Liver (tissue), 9 donors: ENCODE results near the gene STK17B. TPM values are rescaled to one million over a fixed set of nuclear protein-coding genes. Genes with fewer than 3 reads are reported as not detected.
A peak's percentile ranks its signal among the peaks of the same experiment; 100 is the strongest.

Source experiments
- DNase-seq: peaks from one replicate; pipeline ENCODE4 v3.0.0-alpha.2; 2017; ENCODE audit warnings: low spot score
- H3K27ac ChIP-seq, 2 donors: one replicate each; pipeline ENCODE4 v1.7.0; 2013; ENCODE audit warnings: inconsistent platforms in 2 of 2, low read length in 2 of 2, control low read depth in 1 of 2, low read depth in 1 of 2, mild to moderate bottlenecking in 1 of 2
- H3K27me3 ChIP-seq, 4 donors: one replicate each; pipeline versions ENCODE4 v1.6.1 to v1.7.0; 2013; ENCODE audit warnings: low read length in 3 of 4, inconsistent platforms in 1 of 4, mild to moderate bottlenecking in 1 of 4, moderate library complexity in 1 of 4; ENCODE audit not compliant: control insufficient read depth in 4 of 4, insufficient read depth in 4 of 4
- H3K36me3 ChIP-seq, 4 donors: one replicate each; pipeline versions ENCODE4 v1.6.1 to v1.7.0; 2013; ENCODE audit warnings: low read length in 3 of 4, mild to moderate bottlenecking in 3 of 4, low read depth in 1 of 4, moderate library complexity in 1 of 4; ENCODE audit not compliant: control insufficient read depth in 4 of 4, insufficient read depth in 3 of 4
- H3K4me1 ChIP-seq, 4 donors: one replicate each; pipeline versions ENCODE4 v1.6.1 to v1.7.0; 2013; ENCODE audit warnings: low read length in 3 of 4, mild to moderate bottlenecking in 3 of 4, moderate library complexity in 1 of 4; ENCODE audit not compliant: control insufficient read depth in 4 of 4, insufficient read depth in 4 of 4
- H3K4me3 ChIP-seq, 3 donors: one replicate each; pipeline versions ENCODE4 v1.6.1 to v1.7.0; 2013; ENCODE audit warnings: low read length in 3 of 3, control low read depth in 1 of 3, low read depth in 1 of 3, mild to moderate bottlenecking in 1 of 3
- H3K9ac ChIP-seq, 2 donors: one replicate each; pipeline ENCODE4 v1.7.0; 2013; ENCODE audit warnings: low read length in 2 of 2, mild to moderate bottlenecking in 2 of 2, moderate library complexity in 2 of 2, control low read depth in 1 of 2, low read depth in 1 of 2
- H3K9me3 ChIP-seq, 4 donors: one replicate each; pipeline versions ENCODE4 v1.6.1 to v1.7.0; 2013; ENCODE audit warnings: low read length in 3 of 4; ENCODE audit not compliant: control insufficient read depth in 4 of 4
- EGR1 ChIP-seq, 2 donors: IDR thresholded peaks; 2 replicates each; pipeline ENCODE4 v1.6.1; 2016 to 2018; ENCODE audit warnings: antibody characterized with exemption in 2 of 2, low read depth in 2 of 2
- FOXA1 ChIP-seq: IDR thresholded peaks from 2 replicates; pipeline ENCODE4 v1.6.1; 2016; ENCODE audit warnings: antibody characterized with exemption
- FOXA2 ChIP-seq: IDR thresholded peaks from 2 replicates; pipeline ENCODE4 v1.6.1; 2016; ENCODE audit warnings: antibody characterized with exemption
- GABPA ChIP-seq, 2 donors: IDR thresholded peaks in 1 of 2; conservative IDR thresholded peaks in 1 of 2; 2 replicates each; pipeline ENCODE4 v1.6.1; 2016; ENCODE audit warnings: antibody characterized with exemption in 2 of 2, mild to moderate bottlenecking in 1 of 2, moderate library complexity in 1 of 2
- HNF4A ChIP-seq, 2 donors: conservative IDR thresholded peaks; 2 replicates each; pipeline ENCODE4 v1.6.1; 2016; ENCODE audit warnings: antibody characterized with exemption in 2 of 2, mild to moderate bottlenecking in 2 of 2
- HNF4G ChIP-seq: IDR thresholded peaks from 2 replicates; pipeline ENCODE4 v1.6.1; 2016; ENCODE audit warnings: antibody characterized with exemption
- JUND ChIP-seq, 2 donors: IDR thresholded peaks; 2 replicates each; pipeline ENCODE4 v1.6.1; 2016; ENCODE audit warnings: antibody characterized with exemption in 2 of 2
- NR2F2 ChIP-seq: IDR thresholded peaks from 2 replicates; pipeline ENCODE4 v1.6.1; 2016; ENCODE audit warnings: antibody characterized with exemption
- RAD21 ChIP-seq, 2 donors: IDR thresholded peaks; 2 replicates each; pipeline ENCODE4 v1.6.1; 2016; ENCODE audit warnings: antibody characterized with exemption in 2 of 2, mild to moderate bottlenecking in 2 of 2
- SP1 ChIP-seq: IDR thresholded peaks from 2 replicates; pipeline ENCODE4 v1.6.1; 2018; ENCODE audit warnings: antibody characterized with exemption, mild to moderate bottlenecking
- TAF1 ChIP-seq: conservative IDR thresholded peaks from 2 replicates; pipeline ENCODE4 v1.6.1; 2016; ENCODE audit warnings: antibody characterized with exemption, mild to moderate bottlenecking
- YY1 ChIP-seq: IDR thresholded peaks from 2 replicates; pipeline ENCODE4 v1.6.1; 2016; ENCODE audit warnings: antibody characterized with exemption, mild to moderate bottlenecking
- WGBS: extraction: QIAGEN DNeasy Blood & Tissue Kit; methylation state at CpG from one replicate; pipeline ENCODE4 v1.1.7; 2013; 5-methylcytosine and 5-hydroxymethylcytosine counted together
- polyA plus RNA-seq, 2 donors: library from polyadenylated mRNA; stranded (reverse) in 1 of 2; unstranded in 1 of 2; fragments of 200-250 nt in 1 of 2; fragments of >200 nt in 1 of 2; fragmentation: Nextera tagmentation in 1 of 2; extraction: Ambion mirVana in 1 of 2; gene quantifications; one replicate each; pipeline versions ENCODE4 v1.2.1 to v1.2.3, GENCODE V29; 2013 to 2015
- total RNA-seq, 2 donors: library from RNA; depleted of rRNA; stranded (reverse); fragments of >200 nt; gene quantifications; one replicate each; pipeline ENCODE4 v1.2.3, GENCODE V29; 2014
- TF ChIP-seq, protein P1 (sequence below): IDR thresholded peaks from 2 replicates; pipeline ENCODE4 v1.6.1; 2016; ENCODE audit warnings: antibody characterized with exemption
- TF ChIP-seq, protein P2 (sequence below): IDR thresholded peaks from 2 replicates; pipeline ENCODE4 v1.6.1; 2016; ENCODE audit warnings: antibody characterized with exemption, mild to moderate bottlenecking
- TF ChIP-seq, protein P3 (sequence below): IDR thresholded peaks from 2 replicates; pipeline ENCODE4 v1.6.1; 2016; ENCODE audit warnings: antibody characterized with exemption
- TF ChIP-seq, protein P4 (sequence below): fragments of 150-350 bp; IDR thresholded peaks from 2 replicates; pipeline ENCODE4 v1.5.1; 2017; ENCODE audit warnings: improper control_type of control experiment, low read depth, low read length; ENCODE audit not compliant: missing input control
- donor health status: healthy.
- donor health status: healthy.
- donor health status: healthy.
- donor health status: healthy.
- donor health status: healthy.

The STK17B gene
- total and polyA plus RNA-seq, 4 donors = 1.0 to 21.8 (median 4.6) TPM

DNA sequence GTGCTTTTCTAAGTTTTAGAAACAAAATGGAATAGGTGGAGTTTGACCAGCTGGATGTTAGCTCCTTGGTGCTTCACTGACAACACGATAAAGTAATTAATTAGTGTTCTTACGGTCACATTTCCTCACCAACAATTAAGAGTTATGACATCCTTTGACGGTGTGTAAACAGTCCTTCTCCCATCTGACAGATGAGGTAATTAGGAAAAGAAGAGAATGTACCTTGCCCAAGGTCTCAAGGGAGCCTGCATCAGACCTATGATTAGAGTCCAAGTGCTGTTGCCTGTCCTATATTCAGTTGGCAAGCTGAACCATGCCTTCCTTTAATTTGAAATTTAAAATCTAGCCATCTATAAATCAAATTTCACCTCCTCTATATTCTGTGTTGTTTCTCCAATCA lies 48.3 kb upstream of the STK17B start:
- TF ChIP-seq, protein P1, sequence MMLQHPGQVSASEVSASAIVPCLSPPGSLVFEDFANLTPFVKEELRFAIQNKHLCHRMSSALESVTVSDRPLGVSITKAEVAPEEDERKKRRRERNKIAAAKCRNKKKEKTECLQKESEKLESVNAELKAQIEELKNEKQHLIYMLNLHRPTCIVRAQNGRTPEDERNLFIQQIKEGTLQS = no peak
- TF ChIP-seq YY1 (no peak), HNF4A (conservative IDR thresholded peaks at IDR 0.05) (peak; percentile 16 to 39)
- WGBS = 45% methylated on average over 3 of the region's 3 CpGs
- H3K4me3 ChIP-seq = no peak overlapping the region
- H3K9me3 ChIP-seq = no peaks in the 10 kb centered on the region
- H3K4me1 ChIP-seq = peaks cover 0 to 5% (median under 1%) of the 10 kb centered on the region in 4 donors
- H3K9ac ChIP-seq = no peak overlapping the region
- no peaks in the 10 kb centered on the region for H3K27me3 ChIP-seq
- no peak overlapping the region for H3K27ac ChIP-seq
- peaks cover 0 to 2% (median 1%) of the 10 kb centered on the region in 4 donors for H3K36me3 ChIP-seq
- DNase-seq = no peak

DNA sequence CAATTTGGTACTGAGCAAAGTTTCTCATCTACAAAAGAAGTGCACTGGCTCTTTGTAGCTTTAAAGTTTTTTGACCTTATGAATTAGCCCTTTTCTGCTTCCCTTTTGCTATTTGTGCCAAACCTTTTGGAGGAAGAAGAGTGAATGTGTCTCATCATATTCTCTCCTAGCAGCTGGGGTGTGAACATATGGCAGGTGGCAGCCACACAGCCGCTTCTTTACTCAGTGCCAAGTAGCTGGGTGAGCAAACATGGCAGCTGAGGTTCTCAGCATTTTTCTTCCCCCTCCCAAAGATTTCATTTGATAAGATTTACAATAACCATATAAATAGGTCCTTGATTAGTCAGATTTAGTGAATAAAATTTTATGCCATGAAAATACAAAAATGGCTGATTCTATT lies 46.7 kb upstream of the STK17B start:
- Histone ChIP-seq H3K9me3 (no peaks in the 10 kb centered on the region), H3K27me3 (no peaks in the 10 kb centered on the region), H3K9ac (no peak overlapping the region), H3K4me1 (peaks cover 0 to 5% (median 0%) of the 10 kb centered on the region in 4 donors), H3K36me3 (peaks cover 0 to 2% (median 1%) of the 10 kb centered on the region in 4 donors), H3K4me3 (no peak overlapping the region), H3K27ac (no peak overlapping the region)
- TF ChIP-seq JUND (IDR thresholded peaks at IDR 0.05) (no peak), NR2F2 (no peak), RAD21 (IDR thresholded peaks at IDR 0.05) (no peak), EGR1 (IDR thresholded peaks at IDR 0.05; ENCODE audit: low read depth in 2 of 2) (no peak), HNF4G (no peak), YY1 (no peak), TAF1 (no peak), FOXA2 (no peak), SP1 (no peak), FOXA1 (no peak), HNF4A (conservative IDR thresholded peaks at IDR 0.05) (no peak), GABPA (IDR thresholded peaks at IDR 0.05 in 1 of 2, conservative IDR thresholded peaks at IDR 0.05 in 1 of 2) (no peak)
- TF ChIP-seq, protein P2, sequence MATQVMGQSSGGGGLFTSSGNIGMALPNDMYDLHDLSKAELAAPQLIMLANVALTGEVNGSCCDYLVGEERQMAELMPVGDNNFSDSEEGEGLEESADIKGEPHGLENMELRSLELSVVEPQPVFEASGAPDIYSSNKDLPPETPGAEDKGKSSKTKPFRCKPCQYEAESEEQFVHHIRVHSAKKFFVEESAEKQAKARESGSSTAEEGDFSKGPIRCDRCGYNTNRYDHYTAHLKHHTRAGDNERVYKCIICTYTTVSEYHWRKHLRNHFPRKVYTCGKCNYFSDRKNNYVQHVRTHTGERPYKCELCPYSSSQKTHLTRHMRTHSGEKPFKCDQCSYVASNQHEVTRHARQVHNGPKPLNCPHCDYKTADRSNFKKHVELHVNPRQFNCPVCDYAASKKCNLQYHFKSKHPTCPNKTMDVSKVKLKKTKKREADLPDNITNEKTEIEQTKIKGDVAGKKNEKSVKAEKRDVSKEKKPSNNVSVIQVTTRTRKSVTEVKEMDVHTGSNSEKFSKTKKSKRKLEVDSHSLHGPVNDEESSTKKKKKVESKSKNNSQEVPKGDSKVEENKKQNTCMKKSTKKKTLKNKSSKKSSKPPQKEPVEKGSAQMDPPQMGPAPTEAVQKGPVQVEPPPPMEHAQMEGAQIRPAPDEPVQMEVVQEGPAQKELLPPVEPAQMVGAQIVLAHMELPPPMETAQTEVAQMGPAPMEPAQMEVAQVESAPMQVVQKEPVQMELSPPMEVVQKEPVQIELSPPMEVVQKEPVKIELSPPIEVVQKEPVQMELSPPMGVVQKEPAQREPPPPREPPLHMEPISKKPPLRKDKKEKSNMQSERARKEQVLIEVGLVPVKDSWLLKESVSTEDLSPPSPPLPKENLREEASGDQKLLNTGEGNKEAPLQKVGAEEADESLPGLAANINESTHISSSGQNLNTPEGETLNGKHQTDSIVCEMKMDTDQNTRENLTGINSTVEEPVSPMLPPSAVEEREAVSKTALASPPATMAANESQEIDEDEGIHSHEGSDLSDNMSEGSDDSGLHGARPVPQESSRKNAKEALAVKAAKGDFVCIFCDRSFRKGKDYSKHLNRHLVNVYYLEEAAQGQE = no peak
- TF ChIP-seq, protein P3, sequence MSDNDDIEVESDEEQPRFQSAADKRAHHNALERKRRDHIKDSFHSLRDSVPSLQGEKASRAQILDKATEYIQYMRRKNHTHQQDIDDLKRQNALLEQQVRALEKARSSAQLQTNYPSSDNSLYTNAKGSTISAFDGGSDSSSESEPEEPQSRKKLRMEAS = no peak
- TF ChIP-seq, protein P4, sequence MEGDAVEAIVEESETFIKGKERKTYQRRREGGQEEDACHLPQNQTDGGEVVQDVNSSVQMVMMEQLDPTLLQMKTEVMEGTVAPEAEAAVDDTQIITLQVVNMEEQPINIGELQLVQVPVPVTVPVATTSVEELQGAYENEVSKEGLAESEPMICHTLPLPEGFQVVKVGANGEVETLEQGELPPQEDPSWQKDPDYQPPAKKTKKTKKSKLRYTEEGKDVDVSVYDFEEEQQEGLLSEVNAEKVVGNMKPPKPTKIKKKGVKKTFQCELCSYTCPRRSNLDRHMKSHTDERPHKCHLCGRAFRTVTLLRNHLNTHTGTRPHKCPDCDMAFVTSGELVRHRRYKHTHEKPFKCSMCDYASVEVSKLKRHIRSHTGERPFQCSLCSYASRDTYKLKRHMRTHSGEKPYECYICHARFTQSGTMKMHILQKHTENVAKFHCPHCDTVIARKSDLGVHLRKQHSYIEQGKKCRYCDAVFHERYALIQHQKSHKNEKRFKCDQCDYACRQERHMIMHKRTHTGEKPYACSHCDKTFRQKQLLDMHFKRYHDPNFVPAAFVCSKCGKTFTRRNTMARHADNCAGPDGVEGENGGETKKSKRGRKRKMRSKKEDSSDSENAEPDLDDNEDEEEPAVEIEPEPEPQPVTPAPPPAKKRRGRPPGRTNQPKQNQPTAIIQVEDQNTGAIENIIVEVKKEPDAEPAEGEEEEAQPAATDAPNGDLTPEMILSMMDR = no peak
- 94% methylated on average over 1 of the region's 1 CpG for WGBS
- no peak for DNase-seq
